HCEC 1CT (cell line): Measurements from ENCODE around the gene SLC4A11.
"Not testable (repeated sequence)": the region's sequence is repeated elsewhere in the genome, so short reads cannot be mapped to it uniquely, and the experiment has no call there.

Experiments
- DNase-seq: peaks from one replicate; pipeline ENCODE4 v3.0.0-alpha.2; 2017

SLC4A11 gene

GRCh38 chr20:3227506-3227905, 11.5 kb downstream of the SLC4A11 start:
- DNase-seq, result no peak

DNA sequence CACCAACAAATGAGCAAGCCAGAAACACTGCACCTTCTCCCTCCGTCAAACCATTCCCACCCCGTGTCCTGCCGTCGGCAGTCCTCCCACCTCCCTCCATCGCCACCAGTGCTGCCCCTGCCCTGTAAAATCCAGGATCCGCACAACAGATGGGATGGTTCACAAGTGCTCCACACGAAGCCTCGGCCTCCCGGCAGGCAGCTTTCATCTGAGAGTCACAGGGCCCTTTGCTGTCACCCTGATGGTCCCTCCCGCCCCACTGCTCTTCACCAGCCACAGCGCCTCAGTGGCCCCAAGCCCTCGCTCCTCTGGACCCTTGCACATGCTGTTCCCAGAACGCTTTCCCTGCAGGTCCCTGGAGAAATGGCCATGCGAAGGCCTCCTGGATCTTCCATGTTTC, 12.1 kb downstream of the SLC4A11 start:
- DNase-seq, result no peak

DNA sequence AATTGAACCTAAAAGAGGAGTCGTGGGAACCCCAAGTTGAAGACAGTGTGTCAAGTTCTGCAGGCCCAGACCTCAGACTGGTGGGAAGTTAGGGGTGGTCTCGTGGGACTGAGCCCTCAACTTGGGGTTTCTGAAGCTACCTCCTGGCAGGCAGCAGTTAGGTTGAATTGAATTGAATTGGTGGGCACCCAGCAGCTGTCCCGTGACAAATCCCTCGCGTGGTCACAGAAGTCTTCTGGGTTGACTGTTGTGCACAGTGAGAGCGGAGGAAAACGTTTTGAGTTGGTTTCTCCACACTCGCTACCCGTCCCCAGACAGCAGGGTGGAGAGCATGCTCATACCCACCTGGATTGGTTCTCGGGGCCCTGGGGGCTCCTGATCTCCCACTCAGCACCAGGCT, 12.9 kb downstream of the SLC4A11 start:
- no peak for DNase-seq

DNA sequence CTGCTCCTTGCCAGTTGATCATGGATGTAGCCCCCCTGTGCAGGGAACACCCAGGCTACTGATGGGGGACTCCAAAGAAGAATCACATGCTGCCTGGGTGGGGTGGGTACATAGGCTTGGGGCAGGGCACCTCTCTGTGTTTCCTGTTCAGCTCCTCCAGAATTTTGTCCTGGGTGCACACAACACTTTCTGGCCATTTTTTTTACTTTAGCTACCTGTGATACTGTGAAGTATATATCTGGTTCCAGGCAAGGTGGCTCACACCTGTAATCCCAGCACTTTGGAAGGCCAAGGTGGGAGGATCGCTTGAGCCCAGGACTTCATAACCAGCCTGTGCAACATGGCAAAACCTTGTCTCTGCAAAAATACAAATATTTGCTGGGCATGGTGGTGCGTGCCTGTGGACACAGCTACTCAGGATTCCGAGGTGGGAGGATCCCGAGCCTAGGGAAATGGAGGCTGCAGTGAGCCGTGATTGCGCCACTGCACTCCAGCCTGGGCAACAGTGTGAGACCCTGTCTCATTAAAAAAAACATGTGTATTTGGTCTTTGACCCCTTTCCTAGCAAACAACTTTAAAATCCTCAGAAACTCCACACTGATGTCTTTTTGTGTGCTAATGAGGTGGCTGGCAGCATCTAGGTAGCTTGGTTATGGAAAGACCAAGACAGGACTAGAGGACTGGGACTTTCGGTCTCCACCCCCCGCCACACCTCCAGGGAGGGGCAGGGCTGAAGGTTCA, 14.1 kb downstream of the SLC4A11 start:
- DNase-seq, result no peak

DNA sequence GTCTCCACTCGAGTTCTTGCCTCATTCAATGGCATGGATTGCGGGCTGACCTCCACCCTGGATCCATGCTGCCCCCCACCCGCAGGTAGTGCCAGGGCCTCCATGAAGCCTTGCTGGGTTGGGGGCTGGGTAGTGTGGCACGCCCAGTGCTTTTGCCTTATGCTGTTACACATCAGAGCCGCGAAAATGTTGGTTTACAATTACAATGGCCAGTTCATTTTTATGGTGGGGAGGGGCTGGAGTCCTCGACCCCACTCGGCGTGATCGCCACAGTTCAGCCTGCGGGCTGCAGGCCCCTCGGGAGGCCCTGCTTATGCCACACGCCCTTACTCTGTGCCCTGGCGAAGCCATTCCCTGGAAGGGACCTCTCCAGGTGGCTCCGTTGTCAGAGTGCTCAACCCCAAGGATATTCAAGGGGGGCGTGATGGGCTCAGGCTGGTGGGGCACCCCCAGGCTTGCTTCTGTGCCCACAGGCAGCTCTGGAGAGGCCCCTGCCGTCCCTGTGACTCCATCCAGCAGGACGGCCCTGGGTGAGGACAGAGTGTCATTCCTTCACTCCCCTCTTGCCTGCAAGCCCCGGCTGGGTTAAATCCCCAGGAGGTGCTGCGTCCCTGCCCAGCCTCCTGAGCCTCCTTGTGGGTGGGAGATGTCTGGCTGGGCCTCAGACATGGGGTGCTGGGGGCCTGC, 14.9 kb downstream of the SLC4A11 start:
- no peak for DNase-seq

- no peak for DNase-seq
Observed at GRCh38 chr20:3223651-3223993, 15.4 kb downstream of the SLC4A11 start.

GRCh38 chr20:3222635-3223600, 16.1 kb downstream of the SLC4A11 start:
- no peak for DNase-seq

DNA sequence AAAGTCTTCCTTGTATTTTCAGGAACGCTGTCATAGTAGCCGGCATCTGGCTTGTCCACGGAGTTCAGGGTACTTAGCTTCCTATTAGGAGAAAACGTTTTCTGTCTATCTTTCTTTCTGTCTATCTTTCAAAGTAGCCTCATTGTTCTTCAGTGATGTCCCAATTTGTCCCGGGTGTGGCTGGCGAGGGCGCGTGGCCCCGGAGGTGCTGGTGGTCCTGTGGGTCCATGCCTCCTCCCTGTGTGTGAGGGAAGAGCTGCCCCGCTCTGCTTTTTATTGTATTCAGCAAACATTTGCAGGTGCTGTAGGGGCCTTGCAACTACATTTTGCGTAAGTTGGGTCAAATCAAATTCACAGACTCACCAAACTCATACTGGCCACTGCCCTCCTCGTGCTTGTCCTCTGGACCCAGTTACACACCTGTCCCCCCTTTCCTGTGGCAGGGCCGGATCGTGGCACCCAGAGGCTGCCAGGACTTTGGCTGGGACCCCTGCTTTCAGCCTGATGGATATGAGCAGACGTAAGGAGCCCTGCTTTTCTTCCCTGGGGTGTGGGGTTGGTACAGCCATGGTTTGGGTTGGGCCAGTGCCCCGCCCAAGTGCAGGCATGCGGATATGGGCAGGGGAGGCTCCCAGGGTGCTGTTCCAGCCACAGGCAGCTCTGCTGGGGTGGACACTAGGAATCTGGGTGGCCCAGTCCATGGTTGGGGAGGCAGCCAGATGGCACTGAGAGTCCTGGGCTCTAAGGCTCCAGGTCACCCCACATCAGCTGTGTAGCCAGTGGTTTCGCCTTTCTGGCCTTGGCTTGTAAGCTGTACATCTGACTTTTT, 17.4 kb downstream of the SLC4A11 start:
- no peak for DNase-seq

GRCh38 chr20:3218307-3218988, 20.5 kb downstream of the SLC4A11 start:
- DNase-seq, result no peak

DNA sequence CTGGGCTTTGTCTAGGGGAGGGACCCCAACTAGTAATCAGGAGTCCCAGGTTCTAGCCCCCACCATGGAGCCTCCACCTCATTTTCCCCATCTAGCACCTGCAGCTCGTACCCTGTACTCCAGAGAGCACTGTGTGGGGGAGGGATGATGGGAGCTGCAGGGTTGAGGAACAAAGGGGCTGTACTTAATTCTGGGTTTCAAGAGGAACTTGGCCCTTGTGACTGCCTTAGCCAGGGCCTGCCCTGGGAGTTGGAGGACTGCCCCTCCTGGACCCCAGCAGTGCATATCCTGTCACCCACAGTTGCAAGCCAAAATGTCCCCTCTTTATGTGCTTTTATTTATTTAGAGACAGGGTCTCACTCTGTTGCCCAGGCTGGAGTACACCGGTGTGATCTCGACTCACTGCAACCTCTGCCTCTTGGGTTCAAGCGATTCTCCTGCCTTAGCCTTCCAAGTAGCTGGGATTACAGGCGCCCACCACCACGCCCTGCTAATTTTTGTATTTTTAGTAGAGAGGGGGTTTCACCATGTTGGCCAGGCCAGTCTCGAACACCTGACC, 23.6 kb downstream of the SLC4A11 start:
- not testable (repeated sequence) for DNase-seq

DNA sequence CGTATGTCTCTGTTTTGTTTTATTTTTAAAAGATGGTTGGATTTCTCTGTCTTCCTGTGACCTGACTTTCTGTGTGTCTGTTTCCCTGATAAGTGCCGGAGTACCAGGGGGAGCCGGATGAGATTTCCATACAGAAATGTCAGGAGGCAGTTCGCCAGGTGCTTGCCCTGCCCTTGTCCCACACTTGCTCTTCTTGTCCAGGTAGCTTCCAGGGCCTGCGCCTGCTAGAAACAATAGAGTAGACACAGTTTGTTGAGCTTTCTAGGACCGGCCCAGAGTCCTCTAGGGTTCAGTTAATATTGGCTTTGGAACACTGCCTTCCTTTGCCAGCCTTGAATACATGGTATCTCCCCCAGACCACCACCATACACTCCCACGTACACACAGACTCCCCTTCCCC, 25.8 kb downstream of the SLC4A11 start:
- no peak for DNase-seq

DNA sequence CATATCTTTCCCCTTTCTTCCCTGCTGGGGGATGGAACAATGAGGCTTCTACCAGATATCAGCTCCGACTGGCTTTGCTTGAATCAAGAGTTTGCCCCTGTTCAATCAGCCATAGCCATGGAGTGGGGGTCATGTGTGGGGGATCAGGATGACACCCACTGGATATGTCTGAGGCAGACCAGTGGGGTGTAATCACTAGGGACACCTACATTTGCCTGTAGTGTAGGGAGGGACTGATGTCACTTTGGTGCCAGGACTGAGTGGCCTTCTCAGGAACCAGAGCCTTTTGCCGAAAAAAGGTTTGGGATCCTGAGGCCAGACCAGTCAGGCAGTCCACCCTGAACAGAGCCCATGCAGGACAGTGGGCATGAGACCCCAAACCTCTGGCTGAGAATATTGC, 28.6 kb downstream of the SLC4A11 start:
- DNase-seq, result no peak

DNA sequence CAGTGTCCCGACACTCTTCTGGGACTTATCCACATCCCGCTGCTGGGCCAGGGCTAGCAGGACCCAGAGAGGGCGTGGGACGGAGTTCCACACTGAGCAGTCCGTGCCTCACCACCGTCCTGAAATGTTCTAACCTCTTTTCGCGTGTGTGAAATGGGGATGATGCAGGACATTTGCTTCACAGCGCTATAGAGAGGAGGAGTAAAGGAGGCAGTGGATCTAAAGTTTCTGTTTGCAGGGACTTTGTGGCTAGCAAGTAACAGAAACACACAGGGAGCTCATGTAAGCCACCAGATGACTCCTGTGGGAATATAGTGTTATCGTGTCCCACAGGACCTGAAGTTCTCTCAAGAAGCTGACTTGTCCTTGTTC, 29.1 kb downstream of the SLC4A11 start:
- DNase-seq, result no peak

DNA sequence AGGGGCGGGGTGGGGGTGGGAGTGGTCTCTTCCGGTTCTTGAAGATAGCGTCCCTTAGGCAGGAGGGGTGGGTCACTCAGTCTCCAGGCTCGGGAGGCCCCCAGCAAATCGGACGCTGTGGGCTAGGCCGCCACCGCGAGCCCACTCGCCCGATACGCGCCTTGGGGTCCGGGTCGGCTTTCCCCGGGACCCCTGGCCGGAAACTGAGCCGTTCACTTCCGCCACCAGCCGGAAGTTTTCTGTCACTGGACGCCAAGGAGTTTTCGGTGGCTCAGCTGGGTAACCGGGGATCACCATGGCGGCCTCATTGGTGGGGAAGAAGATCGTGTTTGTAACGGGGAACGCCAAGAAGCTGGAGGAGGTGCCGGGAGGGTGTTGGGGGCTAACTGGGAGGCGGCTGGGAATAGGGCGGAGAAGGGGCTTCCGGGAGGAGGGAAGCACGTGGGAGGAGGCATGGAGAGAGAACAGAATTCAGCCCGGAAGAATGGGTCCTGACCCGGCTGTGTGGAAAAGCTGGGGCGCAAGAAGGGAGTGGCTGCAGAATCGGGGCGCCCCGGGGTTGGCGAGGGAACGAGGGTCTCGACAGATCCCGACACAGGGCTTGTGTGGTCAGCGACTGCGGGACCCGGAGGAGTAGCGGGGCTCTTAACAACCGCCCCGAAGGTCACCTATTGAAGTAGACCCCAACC, 29.6 kb downstream of the SLC4A11 start, which contains the start of gene ITPA:
TSS of gene ITPA (plus strand) at position 242 of the 689 bp plus-strand sequence. CDS start at position 296, 54 bp downstream.
- peak; percentile 34 for DNase-seq

GRCh38 chr20:3208786-3209256, 30.2 kb downstream of the SLC4A11 start:
- DNase-seq, result peak; percentile 13

GRCh38 chr20:3204124-3204794, 34.7 kb downstream of the SLC4A11 start, which contains the start of gene DDRGK1:
TSS of gene DDRGK1 (minus strand) at chr20:3204682. CDS start at chr20:3204627, 55 bp downstream.
- peak; percentile 74 for DNase-seq

- DNase-seq, result no peak
Observed at GRCh38 chr20:3203315-3204123, 35.5 kb downstream of the SLC4A11 start.

DNA sequence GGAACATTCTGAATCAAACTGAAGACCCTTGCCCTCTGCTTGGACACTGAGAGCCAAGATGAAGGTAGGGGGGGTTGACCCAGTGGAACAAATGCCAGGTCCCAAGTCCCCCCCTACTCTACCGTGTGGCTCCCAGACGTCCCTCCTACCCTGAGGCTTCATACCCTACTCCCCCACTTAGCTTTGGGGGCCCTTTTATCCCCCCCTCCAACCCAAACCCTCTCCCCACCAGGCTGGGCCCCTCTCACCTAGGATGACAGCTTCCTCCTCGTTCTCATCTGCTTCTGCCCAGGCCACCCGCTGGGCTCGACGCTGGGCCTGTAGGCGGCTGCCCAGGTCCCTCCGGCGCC, 36.0 kb downstream of the SLC4A11 start:
- no peak for DNase-seq
